HG02973 (cell line): ENCODE measurements around the gene BCAS3.
"Not testable (repeated sequence)": the region's sequence is repeated elsewhere in the genome, so short reads cannot be mapped to it uniquely, and the experiment has no call there.

Experiments
- ATAC-seq: cut with Tn5 transposase; IDR thresholded peaks from one replicate; pipeline ENCODE4 v1.9.1; 2021; ENCODE audit warnings: moderate library complexity; ENCODE audit not compliant: unreplicated experiment

The BCAS3 gene

DNA sequence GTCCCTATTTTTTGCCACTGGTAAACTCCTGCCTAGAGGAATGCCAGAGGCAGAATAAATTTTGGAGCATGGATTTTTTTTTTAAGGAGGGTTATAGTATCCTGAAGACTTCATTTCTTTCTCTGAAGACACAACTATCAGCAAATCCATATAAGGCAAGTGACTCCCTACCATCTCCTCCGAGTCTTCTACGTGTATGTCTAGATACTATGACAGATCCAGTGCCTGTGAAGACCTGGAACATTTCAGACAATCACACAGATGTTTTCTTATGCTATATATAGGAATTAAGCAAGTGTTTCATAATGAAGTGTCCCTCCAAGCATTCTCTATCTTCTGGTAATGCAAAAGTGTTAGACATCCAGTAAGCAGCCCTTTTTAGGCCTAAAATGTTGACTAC lies 466.5 kb downstream of the BCAS3 start:
- ATAC-seq: no peak

DNA sequence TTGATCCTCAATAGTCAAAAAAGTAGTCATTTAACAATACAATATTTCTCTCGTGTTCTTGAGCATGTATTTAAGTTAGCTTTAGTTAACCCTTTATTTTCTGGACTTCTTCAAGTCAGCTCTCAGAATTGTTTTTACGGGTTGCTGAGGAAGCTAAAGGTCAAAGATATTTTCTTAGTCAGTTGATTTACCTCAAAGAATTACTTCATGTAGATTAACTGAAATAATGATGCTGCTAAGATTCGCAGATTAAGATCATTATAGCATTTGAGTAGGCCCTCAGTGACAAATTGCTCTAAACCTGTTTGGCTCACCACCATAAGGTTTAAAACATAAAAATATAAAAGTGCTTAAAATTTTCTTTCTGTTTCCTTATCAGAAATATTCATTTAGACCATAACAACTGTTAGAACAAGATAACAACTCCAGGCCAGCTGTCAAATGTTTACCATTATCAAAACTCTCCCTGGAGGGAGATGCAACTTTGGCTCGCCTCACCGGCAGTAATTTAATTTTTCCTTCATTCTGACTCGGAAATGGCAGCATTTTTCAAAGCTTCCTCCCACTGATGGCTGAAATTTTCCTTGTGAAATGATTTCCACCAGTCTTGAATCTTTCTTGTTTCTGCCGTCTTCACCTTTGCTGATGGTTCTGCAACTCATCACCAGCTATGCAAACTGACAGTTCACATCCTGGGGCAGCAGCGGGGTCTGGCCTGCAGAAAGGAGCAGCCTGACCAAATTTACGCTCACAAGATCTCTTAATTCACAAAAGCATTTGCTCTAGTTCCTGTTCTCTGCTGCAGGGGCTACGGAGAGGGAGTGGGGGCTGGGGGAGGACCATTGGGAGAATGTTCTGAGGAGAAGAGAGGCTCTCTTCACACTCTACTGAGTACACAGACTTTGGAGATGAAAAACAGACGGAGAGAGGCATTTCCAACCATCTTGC lies 467.2 kb downstream of the BCAS3 start:
- ATAC-seq: no peak

DNA sequence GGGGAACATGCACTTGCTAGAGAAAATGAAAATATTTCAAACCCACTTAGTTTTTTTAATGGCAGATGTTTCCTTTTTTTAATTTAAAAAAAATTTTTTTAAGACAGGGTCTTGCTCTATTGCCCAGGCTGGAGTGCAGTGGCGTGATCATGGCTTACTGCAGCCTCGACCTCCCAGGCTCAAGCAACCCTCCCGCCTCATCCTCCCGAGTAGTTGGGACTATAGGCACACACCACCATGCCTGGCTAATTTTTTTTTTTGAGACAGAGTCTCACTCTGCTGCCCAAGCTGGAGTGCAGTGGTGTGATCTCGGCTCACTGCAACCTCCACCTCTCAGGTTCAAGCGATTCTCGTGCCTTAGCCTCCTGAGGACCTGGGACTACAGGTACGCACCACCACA lies 469.2 kb downstream of the BCAS3 start:
- ATAC-seq: not testable (repeated sequence)

DNA sequence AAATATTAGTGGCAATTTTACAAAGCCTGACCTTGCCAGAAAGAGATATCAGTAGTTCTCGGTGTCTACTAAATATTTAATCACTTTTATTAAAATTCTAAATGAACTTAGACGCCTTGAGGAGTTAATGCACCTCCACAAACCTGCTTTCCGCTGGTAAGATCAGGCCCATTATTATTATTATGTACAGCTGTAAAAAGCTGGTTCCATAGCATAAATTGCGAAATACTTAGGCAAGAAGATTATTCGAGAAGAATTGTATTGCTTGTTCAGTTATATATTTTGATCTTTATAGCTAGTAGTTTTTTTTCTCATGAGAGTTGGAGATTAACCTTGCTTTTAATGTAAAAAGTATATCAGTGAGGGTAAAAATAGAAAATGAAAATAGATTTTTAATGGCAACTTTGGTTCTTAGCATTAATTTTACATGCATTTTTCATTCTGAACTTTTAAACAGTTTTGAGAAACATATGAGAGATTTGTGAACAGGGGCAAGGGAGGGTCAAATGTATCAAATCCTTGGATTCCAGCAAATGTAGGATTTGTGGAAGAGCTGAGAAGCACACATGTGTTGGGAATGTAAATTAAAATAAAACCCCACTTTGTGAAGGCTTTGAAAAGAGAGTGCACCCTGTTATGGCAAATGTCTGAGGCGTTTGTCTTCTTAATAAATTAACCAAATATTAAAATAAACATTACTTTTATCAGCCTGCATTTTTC lies 471.6 kb downstream of the BCAS3 start:
- ATAC-seq: no peak

DNA sequence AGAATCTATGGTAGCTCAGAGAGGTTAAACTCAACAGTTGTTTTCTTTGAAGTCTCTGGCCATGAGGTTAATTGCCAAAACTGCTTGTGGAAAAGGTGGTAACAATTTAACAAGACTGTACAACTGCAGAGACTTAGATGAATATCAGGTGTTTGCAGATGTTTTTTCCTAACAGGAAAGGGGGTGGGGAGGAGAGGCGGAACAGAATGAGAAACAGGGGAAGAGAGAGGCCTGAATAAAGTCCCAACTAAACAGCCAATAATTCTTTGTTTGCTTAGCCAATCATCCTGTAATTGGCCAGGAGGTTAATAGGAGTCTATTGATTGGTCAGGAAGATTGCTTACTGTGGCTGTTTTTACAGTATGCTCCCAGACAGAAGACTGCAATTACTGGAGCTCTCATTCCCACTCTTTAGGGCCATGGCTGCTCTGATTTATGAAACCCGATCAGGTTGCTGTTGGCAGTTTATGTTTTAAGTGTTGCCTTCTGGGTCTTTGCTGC lies 472.3 kb downstream of the BCAS3 start:
- no peak for ATAC-seq

DNA sequence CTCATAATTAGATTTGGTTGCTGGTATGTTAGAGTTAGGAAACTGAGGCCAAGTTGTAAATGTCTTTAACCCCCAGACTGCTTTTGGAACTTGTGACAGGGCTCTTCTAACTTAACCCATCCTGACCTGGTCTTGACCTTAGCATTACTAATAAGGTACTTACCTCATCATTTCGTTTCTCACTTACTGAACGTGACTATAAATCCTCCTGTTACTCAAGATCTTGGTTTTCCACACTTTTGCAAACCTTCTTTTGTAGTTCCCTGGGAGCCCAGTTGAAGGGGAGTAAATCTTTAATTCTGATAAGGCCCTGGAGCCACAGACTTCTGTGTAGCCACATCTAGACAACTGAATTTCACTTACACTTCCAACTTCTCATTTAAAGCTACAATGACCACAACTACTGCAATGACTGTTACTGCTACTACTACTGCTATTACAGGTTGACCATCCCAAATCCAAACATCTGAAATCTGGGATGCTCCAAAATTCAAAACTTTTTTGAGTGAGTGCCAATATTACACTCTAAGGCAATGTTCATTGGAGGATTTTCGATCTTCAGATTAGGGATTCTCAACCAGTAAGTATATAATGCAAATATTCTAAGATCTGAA lies 473.1 kb downstream of the BCAS3 start:
- no peak for ATAC-seq

DNA sequence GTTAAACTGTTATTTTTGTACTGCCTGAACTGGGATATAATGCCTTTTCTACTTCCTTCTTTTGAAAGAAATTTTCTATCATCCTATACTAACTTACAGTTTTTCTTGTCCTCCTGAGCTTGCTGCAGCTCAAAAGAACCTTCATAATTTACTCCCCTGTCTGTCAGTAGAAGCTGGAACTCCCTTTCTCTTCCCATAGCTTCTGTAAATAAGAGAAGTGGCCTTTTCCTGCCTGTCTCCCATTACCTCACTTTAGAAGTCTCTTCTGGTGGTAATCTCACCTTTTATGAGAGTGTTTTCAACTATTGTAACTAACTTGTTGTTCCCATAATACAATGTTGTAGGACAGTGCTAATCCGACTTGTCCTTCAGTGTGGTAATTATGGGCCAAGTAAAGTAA lies 475.2 kb downstream of the BCAS3 start:
- no peak for ATAC-seq

DNA sequence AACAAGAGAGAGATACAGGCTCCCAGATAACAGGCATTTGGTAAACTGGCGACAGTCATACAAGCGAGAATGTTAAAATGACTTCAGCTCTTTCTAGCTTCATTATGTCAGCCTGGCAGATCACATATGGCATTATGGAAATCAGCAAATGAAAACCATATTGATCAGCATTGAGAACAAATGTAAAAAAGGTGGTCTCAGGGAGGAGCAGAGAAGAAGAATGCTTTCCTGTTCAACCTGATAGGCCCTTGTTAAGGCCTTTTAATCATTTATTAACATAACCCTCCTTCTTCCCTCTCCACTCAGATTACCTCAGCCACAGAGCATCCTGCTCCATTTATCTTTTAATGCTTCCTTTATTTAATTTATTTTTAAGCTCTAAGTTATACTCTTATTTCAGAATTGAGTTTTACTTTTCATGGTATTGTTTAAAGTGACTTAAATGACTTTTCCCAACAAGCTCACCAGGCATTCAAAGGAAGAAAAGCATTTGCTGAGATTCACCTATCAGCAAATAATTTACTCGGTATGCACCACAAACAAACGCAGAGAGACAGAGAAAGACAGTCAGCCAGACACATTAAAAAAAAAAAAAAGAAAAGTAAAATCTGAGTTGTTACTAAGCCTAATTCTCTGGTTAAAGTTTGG lies 478.1 kb downstream of the BCAS3 start:
- ATAC-seq: no peak

DNA sequence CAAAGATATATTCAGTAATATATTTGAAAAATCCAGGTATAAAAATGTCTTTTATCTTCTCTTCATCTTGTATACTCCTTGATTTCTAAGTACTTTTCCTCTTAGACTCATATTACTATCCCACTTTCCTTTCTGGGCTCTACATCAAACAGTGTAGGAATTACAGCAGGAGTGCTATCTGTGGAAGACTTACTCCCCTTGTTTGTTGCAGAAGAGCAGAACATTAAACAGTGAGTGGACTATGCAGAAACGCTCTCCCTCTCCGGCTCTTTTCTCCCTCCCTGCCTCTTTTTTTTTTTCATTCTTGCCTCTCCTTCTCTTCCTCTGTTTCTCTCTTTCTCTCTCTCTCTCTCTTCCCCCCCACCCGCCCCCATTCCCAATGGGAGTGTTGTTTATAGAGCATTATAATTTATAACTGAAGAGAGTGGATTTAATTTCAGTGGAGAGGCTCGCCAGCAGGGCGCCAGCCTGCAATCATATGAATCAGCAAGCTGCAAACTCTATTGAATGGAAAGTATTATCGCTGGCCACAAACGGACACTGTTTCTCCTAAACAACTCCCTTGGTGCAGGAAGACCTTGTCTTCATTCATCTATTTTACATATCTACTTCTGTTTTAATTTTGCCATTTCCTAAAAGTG lies 479.7 kb downstream of the BCAS3 start:
- ATAC-seq: no peak

DNA sequence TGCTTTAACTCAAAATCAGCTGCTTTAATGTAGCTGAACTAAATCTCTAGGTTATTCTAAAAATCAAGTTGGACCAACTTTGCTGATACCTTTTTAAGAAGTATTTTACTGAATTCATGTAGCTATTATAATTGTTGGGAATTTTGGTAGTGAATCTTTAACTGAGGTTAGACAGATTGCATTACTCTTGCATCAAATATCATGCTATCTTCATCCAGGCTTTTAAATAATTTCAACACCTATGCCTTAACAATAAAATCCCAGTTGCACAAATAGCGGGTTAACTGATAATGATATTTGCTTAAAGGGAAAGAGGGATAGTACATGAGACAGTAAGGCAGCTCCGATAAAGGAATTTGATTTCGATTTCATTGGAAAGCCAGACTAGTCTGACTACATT lies 480.7 kb downstream of the BCAS3 start:
- ATAC-seq: no peak

DNA sequence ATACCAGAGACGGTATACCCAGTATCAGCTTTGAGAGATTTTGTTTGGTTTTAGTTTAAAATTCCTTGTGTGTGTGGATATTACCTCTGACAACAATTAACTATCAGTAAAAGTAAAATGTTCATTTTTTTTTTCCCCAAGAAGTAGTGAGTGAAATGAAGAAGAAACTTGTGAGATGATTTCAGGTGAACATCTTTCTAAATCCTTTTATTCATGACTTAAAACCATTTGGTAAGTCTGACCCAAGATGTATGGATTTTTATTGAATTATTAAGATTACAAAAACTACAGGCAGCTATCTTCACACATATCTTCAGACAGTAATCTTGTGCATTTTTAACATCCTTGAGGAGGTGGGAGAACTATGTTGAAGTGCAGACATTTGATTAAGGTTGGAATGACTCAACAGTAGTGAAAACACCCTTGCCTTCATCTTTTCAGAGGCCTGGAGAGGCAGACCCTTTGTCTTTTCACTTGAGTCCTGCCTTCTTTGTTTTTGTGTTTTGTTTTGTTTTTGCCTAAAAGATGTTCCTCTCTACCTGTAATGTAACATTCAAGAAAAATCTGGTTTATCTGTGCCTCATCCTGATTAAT lies 481.7 kb downstream of the BCAS3 start:
- ATAC-seq: no peak

DNA sequence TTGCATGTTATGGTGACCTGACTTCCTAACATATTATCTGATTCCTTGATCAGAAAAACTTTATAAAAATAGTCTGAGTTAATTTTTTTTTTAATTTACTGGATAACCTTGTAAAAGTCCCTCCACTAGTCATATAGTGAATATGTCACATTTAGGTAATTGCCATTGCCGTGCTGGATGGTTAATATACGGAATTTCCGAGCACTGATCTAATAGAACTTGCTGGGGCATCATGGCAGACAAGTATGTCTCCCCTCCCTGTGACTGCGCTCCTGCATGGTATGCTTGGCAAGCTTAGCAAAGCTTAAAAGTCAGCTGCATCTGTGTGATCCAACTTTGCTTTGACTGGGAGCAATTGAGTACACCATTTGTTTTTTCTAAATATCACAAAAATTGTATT lies 482.6 kb downstream of the BCAS3 start:
- ATAC-seq: no peak

DNA sequence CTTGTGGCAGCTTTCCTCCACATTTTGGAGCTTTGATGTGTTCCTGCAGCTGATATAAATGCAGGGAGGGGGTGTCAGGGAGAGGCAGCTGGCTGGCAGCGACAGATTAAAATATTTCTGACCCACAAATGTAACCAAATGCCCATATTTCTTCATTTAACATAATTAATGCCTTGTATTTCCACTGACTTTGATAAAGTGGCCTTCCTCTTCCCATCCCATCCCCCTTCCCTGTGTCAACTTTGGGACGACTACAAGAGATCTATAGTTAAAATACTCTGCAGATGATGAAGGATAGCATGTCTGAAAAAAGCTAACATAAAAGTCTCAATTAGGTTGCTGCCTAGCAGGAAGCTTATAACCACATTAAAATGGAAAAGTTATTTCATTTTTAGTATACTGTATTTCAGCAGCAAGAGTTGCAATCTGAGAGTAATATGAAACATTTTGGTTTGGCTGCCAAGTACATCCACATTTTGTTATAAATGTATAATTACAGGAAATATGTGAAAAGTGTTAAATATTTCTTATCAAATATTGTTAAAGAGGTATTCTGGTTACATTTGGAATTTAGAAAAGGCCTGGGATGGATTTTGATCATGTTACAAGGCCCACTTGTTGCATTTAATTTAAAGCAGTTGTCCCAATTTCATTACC lies 483.3 kb downstream of the BCAS3 start:
- ATAC-seq: no peak

DNA sequence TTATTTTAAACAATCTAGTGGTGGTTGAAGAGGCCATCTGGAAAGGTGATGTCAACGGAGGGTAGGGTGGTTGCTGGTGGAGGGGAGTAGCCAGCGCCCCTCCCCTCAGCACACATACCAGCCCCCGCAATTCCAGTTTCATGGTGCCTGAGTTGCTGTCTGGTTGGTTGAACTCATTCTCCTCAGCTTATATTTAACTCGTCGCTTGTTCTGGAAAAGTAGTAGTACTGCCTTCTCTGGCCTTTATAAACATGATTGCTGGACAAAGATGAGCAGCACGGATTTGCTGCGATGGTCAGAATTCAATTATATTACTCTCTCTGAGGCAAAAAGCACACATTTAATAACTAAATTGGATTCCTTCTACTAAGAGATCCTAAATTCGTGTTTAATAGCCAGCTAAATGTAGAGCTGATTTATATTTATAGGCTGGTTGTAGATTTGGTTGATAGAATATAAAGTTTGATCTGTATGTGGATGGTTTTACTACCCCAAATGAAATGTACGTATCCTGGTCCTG lies 484.0 kb downstream of the BCAS3 start:
- ATAC-seq: no peak

DNA sequence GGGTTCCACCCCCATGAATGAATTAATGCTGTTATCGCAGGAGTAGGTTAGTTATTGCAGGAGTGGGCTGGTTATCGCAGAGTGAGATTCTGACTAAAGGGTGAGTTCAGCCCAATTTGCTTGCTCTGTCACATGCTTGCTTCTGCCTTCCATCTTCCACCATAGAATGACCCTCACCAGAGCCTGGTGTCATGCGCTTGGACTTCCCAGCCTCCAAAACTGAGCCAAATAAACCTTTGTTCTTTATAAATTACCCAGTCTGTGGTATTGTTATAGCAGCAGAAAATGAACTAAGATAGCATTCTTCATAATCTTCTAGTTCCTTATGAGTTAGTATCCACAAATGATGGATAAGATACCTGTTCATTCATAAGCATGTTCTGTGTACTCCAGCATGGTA lies 486.9 kb downstream of the BCAS3 start:
- ATAC-seq: no peak

DNA sequence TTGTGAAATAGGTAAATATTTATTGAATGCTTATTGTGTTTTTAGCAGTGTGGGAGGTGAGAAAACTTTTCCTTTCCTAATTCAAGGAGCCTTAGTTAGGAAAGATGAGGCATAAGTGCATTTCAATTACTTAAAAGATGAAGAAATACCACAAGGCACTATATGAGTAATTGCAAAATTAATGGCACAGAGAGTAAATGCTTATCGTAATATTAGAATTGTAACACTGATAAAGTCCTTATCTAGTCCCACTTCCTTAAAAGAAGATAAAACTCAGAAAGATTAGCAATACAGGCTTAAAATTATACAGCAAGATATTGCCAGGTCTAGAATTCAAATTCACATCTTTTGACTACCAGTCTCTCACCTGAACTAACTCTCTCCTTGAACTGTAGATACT lies 489.4 kb downstream of the BCAS3 start:
- no peak for ATAC-seq

DNA sequence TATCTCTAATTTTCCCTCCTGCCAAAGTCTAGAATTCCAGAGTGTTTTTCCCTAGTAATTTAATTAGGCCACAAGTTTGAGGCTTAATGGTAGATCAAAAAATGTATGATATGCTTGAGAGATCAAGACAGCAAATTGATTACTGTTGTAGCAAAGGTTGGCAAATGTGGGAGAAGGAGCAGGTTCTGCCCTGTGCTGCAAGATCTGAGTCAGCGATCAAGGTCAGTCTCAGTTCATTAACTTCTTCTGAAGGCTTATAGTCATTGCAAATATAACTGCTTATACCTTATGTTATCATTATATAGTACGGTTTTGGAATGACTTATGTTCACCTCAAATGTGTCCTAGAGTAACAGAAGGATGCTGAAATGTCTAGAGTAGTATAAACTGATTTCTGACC lies 490.9 kb downstream of the BCAS3 start:
- ATAC-seq: no peak

DNA sequence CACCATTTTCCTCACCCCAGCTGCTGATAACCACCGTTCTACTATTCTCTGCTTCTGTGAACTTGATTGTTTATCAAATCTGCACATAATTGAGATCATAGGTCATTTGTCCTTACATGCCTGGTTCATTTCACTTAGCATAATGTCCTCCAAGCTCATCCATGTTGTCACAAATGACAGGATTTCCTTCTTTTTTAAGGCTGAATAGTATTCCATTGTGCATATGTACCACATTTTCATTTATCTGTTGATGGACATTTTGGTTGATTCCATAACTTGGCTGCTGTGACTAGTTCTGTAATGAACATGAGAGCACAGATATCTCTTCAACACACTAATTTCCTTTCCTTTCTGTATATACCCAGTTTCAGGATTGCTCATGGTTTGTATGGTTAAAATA lies 496.7 kb downstream of the BCAS3 start:
- ATAC-seq: no peak

DNA sequence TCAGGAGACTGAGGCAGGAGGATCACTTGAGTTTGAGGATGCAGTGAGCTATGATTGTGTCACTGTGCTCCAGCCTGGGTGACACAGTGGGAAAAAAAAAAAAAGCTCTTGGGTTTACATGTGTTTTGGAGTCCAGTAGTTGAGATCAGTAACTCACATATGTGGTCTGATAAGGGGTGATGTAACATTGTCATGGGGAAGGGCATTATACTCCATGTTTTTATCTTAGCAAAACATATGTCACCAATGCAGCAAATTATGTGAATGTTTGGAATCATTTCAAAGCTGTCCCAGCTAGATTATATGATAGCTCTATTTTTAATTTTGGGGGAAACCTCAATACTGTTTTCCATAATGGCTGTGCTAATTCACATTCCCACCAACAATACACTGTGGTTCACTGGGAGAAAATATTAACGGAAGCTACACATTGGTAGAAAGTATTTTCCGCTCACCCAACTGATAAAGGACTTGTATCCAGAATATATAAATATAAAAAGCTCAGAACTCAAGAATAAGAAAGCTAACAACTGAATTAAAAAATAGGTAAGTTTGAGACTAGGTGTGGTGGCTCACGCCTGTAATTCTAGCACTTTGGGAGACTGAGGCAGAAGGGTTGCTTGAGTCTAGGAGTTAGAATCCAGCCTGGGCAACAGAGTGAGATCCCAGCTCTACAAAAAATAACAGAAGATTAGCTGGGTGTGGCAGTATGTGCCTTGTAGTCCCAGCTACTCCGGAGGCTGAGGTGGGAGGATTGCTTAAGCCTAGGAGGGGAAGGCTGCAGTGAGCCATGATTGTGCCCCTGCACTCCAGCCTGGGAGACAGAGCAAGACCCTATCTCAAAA lies 497.9 kb downstream of the BCAS3 start:
- no peak for ATAC-seq
